GM12878 (cell line): Measurements from ENCODE around the gene HMCN2.

Experiments used
- HDAC6 ChIP-seq: fragments of 200-600 bp; sonication (generic); IDR thresholded peaks from one replicate; pipeline ENCODE4 v1.8.0; 2017; ENCODE audit warnings: antibody characterized with exemption; ENCODE audit not compliant: unreplicated experiment
- NR2C2 ChIP-seq: IDR thresholded peaks from 2 replicates; pipeline ENCODE4 v1.6.1; 2011; ENCODE audit warnings: borderline replicate concordance, low read depth; ENCODE audit not compliant: control insufficient read depth, insufficient read length
- NRF1 ChIP-seq: conservative IDR thresholded peaks from 2 replicates; pipeline ENCODE4 v1.6.1; 2011; ENCODE audit warnings: mild to moderate bottlenecking, low read depth, low read length, improper control_type of control experiment
- TF ChIP-seq, protein P1 (sequence below): IDR thresholded peaks from 2 replicates; pipeline ENCODE4 v1.6.1; 2011; ENCODE audit warnings: low read depth, mild to moderate bottlenecking, low read length, moderate library complexity, borderline replicate concordance; ENCODE audit errors: extremely low read depth
- TF ChIP-seq, protein P2 (sequence below): fragments of 450-650 bp; IDR thresholded peaks from 2 replicates; pipeline ENCODE4 v1.6.1; 2017; ENCODE audit warnings: mild to moderate bottlenecking, moderate library complexity
- TF ChIP-seq, protein P3 (sequence below): fragments of 150-350 bp; IDR thresholded peaks from 2 replicates; pipeline ENCODE4 v1.6.1; 2016; ENCODE audit warnings: low read depth, low read length

DNA sequence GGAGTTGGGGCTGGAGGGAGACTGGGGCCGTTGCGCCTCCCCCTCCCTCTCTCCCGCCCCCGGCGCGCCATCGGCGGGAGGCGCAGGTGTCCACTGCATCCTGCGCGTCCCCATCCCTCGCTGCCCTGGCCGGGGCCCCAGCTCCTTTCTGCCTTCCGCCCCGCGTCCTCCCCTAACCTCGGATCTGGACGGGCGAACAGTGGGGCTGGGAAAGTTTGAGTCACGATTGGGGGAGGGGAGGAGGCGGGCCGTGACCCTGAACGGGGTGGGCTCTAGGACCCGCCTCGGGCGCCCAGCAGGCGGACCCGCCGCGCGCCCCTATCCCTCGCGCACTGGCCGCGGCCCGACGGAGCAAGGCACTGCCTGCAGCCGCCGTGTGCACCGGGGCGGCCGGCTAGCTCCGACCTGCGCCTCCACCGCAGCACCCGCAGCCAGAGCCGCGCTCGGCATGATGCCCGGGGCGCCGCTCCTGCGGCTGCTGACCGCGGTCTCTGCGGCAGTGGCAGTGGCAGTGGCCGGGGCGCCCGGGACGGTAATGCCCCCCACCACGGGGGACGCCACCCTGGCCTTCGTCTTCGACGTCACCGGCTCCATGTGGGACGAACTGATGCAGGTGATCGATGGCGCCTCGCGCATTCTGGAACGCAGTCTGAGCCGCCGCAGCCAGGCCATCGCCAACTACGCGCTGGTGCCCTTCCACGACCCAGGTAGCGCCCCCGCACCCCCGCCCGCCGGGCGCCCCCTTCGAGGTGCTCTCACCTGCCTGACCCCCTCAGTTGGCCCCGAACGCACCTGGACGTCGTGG is at the start of gene HMCN2:
- TF ChIP-seq NRF1 (no peak), HDAC6 (no peak), NR2C2 (no peak)
- TF ChIP-seq, protein P1, sequence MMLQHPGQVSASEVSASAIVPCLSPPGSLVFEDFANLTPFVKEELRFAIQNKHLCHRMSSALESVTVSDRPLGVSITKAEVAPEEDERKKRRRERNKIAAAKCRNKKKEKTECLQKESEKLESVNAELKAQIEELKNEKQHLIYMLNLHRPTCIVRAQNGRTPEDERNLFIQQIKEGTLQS, result no peak
- TF ChIP-seq, protein P2, sequence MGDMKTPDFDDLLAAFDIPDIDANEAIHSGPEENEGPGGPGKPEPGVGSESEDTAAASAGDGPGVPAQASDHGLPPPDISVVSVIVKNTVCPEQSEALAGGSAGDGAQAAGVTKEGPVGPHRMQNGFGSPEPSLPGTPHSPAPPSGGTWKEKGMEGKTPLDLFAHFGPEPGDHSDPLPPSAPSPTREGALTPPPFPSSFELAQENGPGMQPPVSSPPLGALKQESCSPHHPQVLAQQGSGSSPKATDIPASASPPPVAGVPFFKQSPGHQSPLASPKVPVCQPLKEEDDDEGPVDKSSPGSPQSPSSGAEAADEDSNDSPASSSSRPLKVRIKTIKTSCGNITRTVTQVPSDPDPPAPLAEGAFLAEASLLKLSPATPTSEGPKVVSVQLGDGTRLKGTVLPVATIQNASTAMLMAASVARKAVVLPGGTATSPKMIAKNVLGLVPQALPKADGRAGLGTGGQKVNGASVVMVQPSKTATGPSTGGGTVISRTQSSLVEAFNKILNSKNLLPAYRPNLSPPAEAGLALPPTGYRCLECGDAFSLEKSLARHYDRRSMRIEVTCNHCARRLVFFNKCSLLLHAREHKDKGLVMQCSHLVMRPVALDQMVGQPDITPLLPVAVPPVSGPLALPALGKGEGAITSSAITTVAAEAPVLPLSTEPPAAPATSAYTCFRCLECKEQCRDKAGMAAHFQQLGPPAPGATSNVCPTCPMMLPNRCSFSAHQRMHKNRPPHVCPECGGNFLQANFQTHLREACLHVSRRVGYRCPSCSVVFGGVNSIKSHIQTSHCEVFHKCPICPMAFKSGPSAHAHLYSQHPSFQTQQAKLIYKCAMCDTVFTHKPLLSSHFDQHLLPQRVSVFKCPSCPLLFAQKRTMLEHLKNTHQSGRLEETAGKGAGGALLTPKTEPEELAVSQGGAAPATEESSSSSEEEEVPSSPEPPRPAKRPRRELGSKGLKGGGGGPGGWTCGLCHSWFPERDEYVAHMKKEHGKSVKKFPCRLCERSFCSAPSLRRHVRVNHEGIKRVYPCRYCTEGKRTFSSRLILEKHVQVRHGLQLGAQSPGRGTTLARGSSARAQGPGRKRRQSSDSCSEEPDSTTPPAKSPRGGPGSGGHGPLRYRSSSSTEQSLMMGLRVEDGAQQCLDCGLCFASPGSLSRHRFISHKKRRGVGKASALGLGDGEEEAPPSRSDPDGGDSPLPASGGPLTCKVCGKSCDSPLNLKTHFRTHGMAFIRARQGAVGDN, result no peak
- TF ChIP-seq, protein P3, sequence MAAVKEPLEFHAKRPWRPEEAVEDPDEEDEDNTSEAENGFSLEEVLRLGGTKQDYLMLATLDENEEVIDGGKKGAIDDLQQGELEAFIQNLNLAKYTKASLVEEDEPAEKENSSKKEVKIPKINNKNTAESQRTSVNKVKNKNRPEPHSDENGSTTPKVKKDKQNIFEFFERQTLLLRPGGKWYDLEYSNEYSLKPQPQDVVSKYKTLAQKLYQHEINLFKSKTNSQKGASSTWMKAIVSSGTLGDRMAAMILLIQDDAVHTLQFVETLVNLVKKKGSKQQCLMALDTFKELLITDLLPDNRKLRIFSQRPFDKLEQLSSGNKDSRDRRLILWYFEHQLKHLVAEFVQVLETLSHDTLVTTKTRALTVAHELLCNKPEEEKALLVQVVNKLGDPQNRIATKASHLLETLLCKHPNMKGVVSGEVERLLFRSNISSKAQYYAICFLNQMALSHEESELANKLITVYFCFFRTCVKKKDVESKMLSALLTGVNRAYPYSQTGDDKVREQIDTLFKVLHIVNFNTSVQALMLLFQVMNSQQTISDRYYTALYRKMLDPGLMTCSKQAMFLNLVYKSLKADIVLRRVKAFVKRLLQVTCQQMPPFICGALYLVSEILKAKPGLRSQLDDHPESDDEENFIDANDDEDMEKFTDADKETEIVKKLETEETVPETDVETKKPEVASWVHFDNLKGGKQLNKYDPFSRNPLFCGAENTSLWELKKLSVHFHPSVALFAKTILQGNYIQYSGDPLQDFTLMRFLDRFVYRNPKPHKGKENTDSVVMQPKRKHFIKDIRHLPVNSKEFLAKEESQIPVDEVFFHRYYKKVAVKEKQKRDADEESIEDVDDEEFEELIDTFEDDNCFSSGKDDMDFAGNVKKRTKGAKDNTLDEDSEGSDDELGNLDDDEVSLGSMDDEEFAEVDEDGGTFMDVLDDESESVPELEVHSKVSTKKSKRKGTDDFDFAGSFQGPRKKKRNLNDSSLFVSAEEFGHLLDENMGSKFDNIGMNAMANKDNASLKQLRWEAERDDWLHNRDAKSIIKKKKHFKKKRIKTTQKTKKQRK, result no peak
